GM04503 (cell line): ENCODE results near the gene CIAO1.
"Not testable (repeated sequence)": the region's sequence is repeated elsewhere in the genome, so short reads cannot be mapped to it uniquely, and the experiment has no call there.

Source experiments
- DNase-seq: peaks from one replicate; pipeline ENCODE4 v3.0.0-alpha.2; 2012; ENCODE audit warnings: low read depth

Gene CIAO1

DNA sequence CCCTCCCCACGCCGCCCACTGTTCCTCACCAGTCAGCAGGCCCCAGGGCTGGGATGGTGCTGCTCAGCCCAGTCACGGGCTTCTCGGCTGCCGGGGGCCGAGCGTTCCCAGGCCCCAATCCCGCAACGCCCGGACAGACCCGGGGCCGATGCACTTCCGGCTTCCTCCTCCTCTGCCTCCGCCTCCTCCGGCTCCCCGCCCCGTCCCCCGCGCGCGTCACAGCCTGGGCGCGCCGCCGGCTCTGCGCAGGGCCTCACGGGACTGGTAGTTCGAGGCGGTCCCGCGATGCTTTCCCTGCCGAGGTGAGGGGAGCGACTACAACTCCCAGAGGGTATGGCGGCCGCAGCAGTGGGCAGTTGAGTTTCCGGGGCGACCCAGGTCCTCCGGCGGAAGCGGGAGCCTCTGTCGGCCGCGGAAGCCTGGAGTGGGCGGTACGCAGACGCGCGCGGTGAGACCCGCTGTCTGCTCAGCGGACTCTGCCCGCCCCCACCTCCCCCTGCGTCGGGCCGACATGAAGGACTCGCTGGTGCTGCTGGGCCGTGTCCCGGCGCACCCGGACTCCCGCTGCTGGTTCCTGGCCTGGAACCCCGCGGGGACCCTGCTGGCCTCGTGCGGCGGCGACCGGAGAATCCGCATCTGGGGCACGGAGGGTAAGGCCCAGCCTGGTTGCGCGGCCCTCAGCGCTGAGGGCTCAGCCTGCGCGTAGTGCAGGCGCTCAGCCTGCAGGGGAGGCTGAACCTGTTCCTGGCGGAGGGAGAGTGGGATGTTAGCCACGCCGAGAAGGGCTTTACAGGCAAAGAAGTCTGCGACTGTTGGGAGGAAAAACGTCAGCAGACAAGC is at the start of gene CIAO1, which contains the start of gene TMEM127:
CIAO1 (plus strand) TSS at position 386 of the 840 bp plus-strand sequence; CDS start at position 512, 126 bp downstream.
TMEM127 (minus strand) TSS at position 158 of the 840 bp plus-strand sequence. CDS start 616 bp downstream, outside the sequence.
- peak; percentile 83 for DNase-seq

DNA sequence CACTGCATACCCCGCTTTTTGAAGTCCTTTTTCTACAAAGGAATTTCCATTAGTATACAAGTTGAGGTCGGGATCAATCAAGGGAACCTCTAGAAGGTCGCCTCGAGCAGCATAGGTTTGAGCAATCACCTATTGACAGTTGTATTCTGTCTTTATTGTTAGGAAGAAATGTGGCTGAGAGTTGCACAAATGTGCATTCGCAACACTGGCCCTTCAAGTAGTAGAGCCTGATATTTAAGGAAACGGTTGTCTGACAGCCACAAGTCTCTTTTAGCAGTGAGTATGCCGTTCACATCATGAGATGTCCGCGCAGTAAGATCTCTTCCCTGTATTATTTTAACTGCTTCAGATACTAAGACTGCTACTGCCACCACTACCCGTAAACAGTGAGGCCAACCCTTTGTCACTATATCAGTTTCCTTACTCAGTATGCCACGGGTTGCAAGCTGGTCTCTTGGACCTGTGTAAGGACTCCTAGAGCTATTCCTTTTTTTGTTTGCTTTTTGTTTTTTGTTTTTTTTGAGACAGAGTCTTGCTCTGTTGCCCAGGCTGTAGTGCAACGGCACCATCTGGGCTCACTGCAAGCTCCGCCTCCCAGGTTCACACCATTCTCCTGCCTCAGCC is 47.4 kb upstream of the CIAO1 start:
- no peak for DNase-seq

DNA sequence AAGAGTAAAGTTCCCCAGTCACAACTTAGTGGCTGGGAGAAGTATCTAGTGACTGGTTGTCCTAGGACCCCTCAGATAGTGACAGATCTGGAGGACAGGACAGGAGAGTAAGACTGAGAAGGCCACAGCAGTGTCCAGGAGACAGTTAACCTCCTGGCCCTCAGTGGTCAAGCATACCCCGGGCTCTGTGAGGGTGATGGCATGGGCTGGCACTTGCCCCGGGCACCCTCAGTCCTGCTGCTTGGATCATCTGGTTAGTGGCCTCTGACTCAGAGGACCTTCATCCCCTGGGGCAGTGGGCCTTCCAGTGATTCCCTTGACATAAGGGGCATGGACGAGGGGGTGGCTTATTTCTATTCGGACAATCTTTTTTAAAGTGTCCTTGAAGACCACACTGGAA is 46.1 kb upstream of the CIAO1 start:
- DNase-seq, result not testable (repeated sequence)

DNA sequence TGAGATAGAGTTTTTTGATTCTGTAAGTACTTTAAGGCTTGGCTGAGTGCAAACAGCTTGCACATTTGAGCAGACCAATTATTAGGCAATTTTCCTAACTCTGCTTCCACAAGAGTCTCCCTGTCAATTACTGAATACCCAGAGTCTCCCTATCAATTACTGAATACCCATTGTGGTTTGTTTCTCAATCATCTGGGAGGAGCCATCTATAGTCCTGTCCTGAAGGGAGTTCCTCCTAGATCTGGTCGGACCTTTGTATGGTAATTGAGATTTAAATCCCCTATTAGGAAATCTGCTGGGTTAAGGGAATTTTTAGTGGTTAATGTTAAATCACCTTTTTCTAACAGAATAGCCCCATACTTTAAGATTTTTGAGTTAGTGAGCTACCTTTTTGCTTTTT is 44.9 kb upstream of the CIAO1 start:
- not testable (repeated sequence) for DNase-seq

DNA sequence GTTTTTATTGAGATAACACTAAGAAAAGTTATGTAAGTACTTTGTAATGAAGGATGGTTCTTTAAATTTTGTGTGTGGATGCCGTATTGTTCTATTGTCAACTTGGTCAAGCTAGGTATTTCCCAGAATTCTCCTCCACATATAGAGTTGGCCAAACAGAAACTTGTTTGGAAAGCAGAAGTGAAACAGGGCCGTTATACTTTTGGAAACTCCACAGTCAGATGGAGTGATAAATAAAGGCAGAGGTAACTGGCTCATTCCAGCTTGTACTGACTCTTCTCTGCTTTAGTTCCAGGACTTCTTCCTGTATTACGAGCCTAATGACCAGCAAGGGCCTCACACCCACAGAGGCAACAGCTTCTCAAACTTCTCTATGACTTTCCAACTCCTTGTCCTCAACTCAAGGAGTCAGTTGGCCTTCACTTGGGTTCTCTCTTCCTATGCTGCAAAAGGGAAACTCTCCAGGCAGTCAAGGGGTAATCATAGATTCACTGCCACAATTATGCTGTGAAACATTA is 41.0 kb upstream of the CIAO1 start:
- DNase-seq, result no peak

DNA sequence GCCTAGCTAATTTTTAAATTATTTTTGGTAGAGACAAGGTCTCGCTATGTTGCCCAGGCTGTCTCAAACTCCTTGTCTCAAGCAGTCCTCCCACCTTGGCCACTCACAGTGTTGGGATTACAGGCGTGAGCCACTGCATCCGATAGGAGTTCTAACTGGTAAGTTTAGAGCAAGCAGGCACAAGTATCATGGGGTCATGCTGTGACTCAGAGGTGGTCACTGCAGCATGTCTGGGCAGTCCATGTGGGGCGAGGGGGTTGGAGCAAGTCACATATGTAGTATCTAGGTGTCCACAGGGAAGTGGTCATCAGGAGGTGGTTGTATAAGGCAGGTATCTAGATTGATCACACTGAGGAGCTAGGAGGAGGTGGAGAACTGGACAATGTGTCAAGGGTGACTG is 34.7 kb upstream of the CIAO1 start:
- DNase-seq, result no peak

DNA sequence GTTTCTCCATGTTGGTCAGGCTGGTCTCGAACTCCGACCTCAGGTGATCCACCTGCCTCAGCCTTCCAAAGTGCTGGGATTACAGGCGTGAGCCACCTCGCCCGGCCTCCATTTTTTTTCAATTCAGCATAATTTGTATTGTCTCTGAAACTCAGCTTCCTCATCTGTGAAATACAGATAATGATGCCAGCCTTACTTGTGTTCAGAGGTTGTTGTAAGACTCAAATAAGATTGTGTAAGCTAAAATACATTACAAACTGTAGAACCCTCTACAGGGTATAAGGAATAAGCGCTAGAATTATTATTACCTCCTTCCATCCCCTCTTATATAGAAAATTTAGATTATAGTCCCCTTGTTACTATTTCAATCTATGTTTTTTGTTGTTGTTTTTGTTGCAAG is 32.6 kb upstream of the CIAO1 start:
- no peak for DNase-seq

DNA sequence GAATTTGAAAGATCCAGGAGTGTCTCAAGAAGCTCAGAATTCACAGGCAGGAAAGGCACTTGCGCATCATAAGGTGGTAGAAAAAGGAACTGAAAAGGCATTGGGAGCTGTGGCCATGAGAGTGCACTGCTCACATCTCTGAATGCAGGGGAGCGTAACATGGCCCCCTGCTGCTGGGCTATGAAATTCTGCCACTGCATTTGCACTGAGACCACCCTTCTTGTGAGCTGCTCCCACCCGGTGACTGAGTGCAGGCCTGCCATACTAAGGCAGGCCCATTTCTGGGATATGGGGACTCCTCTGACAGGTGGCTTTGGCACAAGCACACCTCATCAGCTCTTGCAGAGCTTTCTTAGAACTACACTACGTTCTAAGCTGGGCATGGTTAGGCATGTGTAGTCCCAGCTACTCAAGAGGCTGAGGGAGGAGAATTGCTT is 32.1 kb upstream of the CIAO1 start:
- DNase-seq, result no peak

DNA sequence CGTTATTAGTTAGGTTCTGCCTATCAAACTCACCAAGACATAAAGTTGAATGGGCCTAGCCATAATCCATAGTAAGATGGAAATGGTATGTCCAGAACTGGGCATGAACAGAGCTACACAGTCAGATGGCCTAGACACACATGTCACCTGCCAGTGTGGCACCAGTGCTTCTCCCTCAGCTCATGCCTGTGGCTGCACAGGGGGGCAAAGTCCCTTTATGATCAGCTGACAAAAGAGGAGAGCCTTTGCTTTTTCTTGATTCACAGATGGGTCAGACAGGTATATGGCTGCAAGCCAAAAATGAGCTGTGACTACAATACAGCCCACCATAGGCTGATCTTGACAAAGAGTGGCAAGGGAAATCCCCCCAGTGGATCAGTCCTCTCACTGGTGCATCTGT is 29.1 kb upstream of the CIAO1 start:
- DNase-seq, result no peak

DNA sequence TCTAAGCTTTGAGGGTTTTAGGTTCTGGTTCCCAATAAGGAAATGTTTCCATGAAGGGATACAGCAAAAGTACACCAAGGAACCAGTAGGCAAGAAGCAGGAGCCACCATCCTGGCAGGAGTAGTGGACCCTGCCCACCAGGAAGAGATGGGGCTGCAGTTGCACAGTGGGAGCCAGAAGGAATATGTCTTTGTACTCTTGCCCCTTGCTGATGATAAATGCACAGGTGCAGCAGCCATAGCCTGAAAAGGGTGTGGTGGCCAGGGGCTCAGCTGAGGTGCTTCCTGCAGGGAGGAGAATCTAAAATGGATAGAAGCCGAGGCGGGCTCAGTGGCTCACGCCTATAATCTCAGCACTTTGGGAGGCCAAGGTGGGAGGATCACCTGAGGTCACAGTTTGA is 27.8 kb upstream of the CIAO1 start:
- DNase-seq, result no peak

DNA sequence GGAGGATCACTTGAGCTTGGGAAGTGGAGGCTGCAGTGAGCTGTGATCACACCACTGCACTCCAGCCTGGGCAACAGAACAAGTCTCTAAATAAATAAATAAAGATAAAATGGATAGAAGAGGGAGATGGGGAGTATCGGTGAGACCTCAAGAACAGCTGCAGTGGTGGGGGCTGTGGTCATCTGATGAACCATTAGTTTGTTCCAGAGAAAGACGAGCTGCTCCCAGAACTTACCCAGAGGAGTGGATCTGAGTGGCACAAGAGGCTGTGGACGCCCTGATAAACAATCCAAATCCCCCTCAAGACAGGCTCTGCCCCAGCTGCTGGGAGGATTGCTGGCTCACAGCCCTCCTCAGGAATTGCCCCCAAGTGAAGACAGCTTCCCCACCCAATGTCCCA is 26.9 kb upstream of the CIAO1 start:
- DNase-seq, result no peak

DNA sequence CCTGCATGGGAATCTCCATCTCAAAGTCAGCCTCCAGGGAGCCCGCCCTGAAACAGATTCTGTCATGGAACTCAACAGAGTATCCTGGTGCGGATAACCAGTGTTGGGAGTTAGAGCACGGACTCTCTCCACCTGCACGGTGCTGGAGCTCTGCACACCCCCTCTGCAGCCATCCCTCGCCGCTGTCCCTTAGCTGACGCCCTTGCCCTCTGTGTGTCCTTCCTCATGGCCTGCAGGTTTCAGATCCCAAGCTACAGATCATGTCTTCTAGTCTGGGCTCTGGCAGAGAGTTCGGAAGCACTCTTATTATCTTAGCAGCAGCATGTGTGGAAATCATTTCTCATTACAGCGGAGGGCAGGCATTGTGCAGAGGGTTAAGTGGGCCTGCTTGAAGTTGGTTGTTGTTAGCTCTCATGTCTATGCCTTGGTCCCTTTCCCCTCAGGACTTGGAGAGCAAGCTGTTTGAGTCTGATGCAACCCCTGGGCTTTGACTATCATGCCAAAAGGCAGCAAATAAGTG is 26.2 kb upstream of the CIAO1 start:
- DNase-seq, result no peak

DNA sequence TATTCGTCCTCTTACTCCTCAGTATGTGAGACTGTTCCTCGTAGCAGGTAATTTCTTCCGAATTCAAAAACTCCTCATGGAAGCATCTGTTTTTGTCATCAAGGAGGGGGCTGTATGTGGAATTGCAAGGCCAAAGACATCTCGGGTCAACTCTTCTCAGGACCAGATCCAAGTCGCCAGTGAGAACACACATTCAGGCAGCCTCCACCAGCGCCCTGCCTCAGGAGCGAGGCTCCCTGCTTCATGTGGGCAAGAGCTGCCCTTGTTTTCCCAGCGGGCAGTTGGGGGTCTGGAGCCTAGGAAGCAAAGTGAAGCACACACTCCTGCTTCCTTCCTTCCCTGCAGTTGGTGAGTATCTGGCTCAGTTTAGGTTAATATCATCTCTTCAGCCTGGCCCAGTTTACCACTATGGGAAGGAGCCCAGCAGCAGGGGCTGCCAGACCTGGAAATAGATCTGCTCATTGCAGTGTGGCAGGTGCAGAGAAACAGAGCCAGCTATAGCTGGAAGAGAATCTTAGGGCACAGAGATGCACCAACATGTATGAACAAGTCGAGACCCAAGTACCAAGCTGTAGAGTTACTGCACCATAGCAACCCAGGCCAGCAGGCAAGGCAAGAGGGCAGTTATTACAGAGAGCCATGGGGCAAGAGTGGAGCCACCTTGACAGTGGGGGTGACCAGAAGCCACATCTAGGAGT is 25.5 kb upstream of the CIAO1 start:
- no peak for DNase-seq

DNA sequence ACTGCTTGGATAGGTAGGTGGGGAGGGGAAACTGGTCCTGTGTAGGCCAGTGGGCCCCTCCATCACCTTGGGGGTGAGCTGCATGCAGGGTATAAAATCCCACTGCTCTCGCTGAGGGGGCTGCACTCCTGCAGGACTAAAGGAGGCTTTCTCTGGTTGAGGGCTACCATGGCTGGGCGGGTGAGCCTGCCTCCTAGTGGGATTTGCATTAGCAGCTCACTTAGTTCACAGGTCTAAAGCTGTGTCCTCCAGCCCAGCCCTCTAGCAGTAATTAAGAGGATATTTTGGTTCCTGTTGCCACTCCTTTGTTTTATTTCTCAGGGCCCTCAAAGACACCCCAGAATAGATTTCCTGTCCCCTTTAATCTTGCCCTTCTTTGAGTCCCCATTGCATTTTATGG is 24.8 kb upstream of the CIAO1 start:
- no peak for DNase-seq

DNA sequence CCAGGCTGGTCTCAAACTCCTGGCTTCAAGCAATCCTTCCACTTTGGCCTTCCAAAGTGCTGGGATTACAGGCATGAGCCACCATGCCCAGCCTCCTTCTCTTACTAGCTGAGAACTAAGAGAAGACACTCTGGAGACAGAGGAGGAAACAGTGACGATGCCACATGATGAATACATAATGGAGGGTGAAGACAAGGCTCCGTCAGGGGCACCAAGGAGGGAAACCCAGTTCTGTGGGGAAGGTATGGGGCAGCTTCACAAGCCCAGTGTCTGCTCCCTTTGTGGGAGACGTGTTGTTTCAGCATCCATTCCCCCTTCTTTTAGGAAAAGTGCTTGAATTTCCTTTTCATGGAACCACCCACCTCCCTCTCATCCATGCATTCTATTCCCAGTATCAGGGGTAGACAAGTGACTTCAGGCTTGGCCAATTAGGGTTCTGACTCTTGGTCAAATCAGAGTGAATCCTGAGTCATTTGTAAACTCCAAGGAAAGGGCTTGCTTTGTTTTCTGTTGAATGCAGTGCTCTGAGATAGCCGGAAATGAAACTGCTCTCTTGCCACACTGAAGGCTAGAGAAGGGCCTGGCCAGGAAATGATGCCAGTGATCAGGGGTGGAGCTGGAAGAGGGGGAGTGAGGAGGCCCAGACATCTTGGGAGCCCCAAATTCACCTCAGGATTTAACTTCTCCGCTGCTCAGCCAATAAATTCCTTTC is 24.0 kb upstream of the CIAO1 start:
- peak; percentile 64 for DNase-seq

DNA sequence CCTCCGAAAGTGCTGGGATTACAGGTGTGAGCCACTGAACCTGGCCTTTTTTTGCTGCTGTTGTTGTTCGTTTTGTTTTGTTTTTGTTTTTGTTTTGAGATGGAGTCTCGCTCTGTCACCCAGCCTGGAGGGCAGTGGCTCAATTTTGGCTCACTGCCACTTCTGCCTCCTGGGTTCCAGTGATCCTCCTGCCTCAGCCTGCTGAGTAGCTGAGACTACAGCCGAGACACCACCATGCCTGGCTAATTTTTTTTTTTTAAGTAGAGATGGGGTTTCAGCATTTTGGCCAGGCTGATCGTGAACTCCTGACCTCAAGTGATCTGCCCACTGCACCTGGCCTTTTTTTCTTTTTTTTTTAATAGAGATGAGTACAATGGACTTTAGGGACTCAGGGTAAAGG is 22.2 kb upstream of the CIAO1 start:
- no peak for DNase-seq

DNA sequence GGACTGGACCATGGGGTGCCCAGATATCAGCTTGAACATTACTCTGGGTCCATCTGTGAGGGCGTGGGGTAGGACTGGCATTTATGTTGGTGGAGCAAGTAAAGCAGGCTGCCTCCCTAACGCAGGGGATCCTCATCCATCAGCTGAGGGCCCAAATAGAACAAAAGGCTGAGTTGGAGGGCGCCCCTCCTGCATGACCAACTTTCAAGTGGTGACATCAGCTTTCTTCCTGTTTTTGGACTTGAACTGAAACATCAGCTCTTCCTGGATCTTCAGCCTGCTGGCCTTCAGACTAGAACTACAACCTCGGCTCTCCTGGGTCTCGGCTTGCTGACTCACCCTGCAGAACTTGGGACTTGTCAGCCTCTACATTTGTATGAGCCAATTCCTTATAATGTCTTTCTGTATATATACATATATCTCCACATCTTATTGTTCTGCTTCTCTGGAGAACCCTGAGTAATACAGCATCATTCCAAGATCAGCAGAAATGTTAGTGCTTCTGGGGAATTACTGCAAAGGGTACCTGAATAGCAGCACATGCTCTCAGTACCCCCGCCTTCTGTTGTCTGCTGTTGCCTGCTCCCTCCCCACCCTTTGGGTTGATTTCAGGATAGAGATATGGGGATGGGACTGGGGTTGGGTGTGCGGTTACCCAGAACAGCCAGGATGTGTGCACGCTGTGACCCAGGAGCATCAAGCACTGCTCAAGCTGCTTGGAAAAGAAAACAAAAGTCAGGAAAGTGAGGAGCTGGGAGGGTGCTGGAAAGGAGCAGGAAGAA is 20.2 kb upstream of the CIAO1 start:
- no peak for DNase-seq

DNA sequence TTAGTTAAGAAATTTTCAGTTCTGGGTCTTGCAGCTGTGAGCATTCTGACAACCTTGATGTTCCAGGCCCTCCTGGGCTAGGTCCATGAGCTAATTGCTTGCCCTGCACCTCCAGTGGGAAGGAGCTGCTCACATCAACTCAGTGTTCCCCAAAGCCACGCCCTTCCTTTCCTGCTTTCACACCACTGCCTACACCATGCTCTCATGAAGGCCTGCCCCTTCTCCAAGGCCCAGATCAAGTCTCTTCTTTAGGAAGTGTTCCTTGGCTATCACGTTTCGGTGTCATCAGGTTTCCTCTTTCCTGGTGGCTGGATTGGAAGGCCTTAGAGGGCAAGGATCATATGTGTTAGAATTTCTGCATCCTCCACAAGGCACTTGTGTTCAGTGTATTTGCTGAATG is 19.0 kb upstream of the CIAO1 start:
- DNase-seq, result no peak

DNA sequence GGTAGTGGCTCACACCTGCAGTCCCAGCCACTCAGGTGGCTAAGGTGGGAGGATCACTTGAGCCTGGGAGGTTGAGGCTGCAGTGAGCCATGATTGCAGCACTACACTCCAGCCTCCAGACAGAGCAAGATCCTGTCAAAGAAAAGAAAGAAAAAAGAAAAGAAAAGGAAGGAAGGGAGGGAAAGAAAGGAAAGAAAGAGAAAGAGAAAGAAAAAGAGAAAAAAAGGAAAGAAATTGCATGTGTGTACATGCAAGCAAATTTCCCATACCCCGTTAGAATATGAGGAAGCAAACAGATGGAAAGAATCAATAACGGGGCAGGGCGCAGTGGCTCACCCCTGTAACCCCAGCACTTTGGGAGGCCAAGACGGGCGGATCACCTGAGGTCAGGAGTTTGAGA is 18.1 kb upstream of the CIAO1 start:
- DNase-seq, result no peak

DNA sequence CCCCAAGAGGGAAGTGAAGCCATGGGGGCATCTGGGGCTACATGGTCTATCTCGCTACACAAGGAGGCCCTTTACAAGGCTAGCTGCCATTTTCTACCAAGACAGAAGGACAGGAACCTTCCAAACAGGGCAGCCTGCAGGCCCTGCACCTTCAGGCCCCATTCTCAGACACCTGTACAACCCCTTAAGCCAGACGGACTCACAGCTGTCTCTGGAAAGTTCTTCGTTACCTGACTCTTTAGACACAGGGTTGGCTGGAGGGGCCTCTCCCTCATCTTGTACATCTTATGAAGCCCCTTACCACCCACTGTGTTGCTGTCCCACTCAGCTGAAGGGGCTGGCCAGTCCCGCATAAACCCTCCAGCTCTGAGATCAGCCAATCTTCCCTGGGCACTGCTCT is 17.4 kb upstream of the CIAO1 start:
- no peak for DNase-seq

DNA sequence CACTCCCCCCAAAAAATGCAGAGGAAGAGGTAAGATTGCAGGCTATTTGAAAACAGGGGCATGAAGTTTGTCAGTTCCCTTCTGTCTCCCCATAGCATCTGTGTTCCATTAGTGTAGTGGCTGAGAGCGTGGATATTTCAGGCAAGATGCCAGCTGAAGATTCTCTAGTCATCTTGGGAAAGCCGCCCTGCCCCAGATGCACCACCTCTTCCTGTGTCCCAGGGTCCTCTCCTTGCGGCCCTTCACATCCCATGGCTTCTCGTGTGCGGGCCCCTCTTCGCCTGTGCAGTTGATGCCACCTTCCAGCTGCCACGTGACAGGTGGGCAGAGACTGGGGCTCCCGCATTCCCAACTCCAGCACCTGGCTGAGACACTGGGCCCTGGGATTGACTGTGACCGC is 16.4 kb upstream of the CIAO1 start:
- DNase-seq, result peak; percentile 72
